GM12801 (cell line): ENCODE results near the gene HPGDS.

Experiments
- TF ChIP-seq, protein P1 (sequence below): IDR thresholded peaks from one replicate; pipeline ENCODE4 v1.5.1; 2011; ENCODE audit warnings: control low read depth; ENCODE audit not compliant: insufficient read length; ENCODE audit errors: extremely low read depth

The HPGDS gene

DNA sequence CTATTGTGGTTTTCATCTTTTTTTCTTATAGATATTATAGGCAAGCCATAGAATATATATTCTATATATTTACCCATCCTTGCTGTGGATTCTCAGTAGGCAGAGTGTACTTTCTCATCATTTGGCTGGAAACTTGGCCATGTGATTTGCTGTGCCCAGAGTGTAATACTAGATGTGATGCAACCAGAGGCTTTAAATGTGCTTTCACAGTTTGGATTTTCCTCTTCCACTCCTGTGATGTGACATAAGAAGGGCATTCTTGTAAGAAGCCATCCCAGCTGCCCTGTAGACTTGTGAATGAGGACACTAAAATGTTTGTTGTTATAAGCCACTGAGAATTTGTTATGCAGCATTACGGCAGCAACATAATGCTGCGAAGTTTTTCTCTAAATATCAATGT, 10.4 kb upstream of the HPGDS start:
- TF ChIP-seq, protein P1, sequence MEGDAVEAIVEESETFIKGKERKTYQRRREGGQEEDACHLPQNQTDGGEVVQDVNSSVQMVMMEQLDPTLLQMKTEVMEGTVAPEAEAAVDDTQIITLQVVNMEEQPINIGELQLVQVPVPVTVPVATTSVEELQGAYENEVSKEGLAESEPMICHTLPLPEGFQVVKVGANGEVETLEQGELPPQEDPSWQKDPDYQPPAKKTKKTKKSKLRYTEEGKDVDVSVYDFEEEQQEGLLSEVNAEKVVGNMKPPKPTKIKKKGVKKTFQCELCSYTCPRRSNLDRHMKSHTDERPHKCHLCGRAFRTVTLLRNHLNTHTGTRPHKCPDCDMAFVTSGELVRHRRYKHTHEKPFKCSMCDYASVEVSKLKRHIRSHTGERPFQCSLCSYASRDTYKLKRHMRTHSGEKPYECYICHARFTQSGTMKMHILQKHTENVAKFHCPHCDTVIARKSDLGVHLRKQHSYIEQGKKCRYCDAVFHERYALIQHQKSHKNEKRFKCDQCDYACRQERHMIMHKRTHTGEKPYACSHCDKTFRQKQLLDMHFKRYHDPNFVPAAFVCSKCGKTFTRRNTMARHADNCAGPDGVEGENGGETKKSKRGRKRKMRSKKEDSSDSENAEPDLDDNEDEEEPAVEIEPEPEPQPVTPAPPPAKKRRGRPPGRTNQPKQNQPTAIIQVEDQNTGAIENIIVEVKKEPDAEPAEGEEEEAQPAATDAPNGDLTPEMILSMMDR, result no peak

GRCh38 chr4:94352163-94352562, 9.5 kb upstream of the HPGDS start:
- TF ChIP-seq, protein P1, result no peak

DNA sequence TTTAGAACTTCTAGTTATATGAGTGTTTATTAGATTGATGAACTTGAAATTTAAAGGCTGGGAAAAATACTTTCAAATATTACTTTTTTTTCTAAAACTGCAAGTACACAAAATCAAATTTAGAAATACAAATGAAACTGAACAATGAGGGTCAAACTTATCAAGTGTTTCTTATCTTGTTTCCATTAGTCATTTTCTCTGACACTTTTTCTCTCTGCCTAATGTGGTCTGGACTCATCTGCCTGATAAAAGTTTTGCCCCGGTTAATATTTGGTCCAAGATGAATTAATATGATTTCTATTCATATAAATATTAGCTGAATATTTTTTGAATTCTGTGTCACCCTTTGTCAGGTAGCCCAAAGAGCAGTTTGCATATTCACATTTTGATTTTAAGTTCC, 8.7 kb upstream of the HPGDS start:
- TF ChIP-seq, protein P1, result no peak

DNA sequence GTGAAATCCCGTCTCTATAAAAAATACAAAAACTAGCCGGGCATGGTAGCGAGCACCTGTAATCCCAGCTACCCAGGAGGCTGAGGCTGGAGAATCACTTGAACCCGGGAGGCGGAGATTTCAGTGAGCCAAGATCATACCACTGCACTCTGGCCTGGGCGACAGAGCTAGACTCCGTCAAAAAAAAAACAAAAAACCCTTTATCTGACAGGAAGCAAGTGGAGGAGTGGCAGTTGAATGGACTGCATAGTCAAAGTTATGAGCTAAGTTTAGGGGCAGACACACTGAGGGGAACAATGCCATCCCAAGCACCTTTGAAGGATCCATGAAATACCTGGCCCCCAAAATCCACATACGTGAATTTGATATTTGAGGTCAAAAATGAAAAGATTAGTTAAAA, 7.5 kb upstream of the HPGDS start:
- TF ChIP-seq, protein P1, result no peak

DNA sequence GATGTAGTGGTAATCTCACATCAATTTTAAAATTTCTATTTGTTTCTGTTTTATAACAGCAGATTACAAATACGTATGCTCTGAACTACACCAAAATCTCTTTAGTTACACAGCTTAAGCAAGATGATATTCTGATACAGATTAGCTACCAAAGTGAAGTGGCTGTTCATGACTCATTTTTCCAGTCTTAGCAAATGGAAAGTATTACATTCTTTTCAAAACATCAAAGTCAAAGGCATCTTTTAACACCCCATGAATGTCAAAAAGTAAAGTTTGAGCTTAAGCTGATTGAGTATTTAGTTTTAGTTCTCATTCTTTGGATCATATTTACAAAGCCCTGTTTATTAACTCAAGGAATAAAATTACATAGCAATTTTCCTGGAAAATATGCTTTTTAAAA, 6.6 kb upstream of the HPGDS start:
- TF ChIP-seq, protein P1, result no peak

DNA sequence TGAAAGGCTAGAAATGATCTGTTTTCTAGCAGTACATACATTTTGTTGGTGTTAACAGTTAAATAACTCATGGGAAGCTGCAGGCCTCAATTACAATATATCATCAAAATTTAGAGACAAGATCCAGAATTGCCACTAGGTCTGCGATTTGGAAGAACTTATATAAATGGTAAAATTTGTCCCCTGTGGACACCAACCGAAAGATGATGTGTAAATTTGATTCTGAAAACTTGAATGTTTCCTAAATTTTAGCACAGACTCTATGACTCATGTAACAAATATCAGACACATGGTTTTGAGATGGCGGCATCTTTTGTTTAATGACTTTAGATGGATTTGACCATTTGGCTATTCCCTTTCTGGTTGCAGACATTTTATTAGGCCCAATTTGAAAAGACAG, 6.0 kb upstream of the HPGDS start:
- TF ChIP-seq, protein P1, result no peak

DNA sequence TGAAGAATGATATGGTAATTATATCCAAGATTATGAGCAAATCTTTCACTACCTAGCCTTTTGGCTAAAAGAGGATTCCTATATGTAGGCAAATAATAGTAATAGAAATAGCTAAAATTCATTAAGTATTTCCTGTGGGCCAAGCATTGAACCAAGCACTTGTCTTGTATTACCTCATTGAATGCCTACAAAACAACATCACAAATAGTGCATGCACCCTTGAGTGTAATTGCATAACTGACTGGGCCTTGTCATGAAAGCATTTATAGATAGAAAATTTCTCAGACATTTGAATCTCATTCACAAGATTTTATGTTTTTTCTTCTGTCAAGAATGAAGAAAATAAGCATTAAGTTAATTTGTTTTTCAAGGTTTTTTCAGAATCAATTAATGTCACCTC, 3.9 kb upstream of the HPGDS start:
- TF ChIP-seq, protein P1, result no peak

- TF ChIP-seq, protein P1, result no peak
Observed at GRCh38 chr4:94345969-94346368, 3.3 kb upstream of the HPGDS start.
